Activated CD8-positive, alpha-beta memory T cell treated with anti-CD3 and anti-CD28 coated beads, Interleukin-2, amount 50 U/mL, for 4 hours (primary cell): ENCODE results near the gene AKT1S1.

ENCODE experiments used
- DNase-seq: peaks from one replicate; pipeline ENCODE4 v3.0.0-alpha.2; 2020

The AKT1S1 gene

DNA sequence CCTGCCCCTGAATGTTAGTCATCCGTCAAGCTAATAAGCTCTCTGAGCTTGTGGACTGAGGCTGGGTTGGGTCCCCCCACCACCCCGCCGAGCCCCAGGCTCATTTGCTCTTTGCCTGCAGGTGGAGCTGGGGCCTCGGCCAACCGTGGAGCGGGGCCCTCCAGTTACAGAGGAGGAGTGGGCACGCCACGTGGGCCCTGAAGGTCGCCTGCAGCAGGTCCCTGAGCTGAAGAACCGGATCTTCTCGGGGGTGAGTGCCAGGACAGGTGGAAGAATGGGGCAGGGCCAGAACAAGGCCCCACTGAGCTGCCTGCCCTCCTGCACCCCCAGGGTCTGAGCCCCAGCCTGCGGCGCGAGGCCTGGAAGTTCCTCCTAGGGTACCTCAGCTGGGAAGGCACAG, 5.5 kb upstream of the AKT1S1 start:
- DNase-seq: no peak

DNA sequence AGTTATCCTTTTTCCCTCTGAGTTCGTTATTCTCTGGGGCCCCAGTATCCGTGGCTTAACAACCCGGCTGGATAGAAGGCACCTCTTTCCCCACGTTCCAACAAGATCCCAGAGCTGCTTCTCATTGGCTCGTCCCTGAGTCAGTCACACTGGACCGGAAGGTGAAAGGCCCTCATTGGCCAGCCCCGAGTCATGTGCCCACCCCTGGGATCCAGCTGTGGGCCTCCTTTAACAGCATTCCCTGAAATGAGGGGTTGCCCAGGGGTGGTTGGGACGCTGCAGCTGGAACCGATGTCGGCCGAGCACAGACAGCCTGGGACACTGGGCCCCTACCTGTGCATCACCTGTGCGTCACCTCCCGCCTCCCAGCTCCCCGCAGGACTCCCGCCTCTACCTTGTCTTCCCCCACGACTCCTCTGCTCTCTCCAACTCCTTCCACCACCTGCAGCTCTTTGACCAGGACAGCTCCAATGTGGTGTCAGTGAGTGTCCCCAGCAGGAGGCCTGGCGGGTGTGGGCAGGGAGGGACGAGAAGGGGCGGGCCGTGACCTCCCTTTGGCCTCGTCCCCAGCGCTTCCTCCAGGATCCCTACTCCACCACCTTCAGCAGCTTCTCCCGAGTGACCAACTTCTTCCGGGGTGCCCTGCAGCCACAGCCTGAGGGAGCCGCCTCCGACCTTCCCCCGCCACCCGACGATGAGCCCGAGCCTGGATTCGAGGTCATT, 4.7 kb upstream of the AKT1S1 start:
- no peak for DNase-seq

DNA sequence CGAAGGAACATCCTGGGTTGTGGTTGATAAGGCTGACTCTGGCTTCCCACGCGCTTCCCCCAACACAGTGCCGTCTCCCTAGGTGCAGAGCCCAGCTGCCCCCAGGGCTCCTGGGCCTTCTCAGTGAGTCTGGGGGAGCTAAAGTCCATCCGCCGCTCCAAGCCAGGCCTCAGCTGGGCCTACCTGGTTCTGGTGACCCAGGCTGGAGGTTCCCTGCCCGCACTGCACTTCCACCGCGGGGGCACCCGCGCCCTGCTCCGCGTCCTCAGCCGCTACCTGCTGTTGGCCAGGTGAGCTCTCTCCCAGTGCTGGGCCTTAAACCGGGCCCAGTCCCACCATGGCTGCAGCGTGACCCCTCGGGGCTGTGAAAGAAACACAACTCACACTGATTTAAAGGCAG, 4.0 kb upstream of the AKT1S1 start:
- DNase-seq: no peak

DNA sequence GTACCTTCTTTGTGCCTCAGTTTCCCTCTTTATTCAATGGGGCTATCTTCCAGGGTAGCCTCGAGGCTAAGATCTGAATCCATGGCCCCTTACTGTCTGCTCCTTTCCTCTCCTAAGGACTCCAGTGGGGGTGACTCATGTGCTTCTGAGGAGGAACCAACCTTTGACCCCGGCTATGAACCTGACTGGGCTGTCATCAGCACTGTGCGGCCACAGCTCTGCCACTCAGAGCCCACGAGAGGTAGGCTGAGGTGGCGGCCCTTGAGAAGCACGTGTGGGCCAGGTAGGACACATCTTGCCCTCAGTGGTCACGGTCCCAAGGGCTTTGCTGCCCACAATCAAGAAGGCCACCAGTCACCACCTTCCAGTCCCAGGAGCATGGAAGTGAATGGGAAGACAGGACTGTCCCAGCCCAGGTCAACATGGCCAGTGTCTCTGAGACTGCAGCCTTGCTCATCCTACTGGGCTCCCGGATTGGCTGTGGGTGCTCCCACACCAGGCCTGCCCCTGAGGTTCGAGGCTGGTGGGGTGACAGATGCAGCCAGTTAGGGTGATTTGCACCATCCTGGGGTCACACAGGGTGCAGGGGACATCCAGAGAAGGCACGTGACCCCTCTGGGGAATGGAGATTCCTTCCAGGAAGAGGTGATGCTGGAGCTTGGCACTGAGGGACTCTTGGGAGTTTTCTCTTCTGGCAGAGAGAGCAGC, 3.2 kb upstream of the AKT1S1 start:
- DNase-seq: no peak

DNA sequence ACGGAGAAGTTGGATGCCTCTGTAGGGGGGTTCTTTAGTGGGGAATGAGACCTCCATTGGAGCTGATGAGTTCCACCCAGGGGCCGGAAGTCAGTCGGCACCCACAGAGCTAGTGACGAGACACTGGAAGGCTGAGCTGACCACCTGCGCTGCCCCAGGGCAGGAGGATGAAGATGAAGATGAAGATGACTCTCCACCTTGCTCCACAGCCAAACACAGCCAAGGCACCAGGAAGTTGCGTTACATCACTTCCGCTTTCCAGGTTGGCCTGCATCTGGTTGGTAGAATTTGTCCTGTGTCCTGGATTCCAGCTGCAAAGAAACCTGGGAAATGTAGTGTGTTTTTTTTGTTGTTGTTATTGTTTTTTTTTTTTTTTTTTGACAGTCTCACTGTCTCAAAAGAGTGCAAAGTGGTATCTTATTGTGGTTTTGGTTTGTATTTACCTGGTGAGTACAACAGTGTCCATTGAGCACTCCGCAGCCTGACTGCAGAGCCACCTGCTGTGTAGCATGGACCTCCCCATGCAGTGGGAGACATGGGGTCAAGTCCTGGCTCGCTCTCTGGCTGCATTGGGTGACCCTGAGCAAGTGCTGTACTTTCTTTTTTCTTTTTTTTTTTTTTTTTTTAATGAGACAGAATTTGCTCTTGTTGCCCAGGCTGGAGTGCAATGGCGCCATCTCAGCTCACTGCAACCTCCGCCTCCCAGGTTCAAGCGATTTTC, 2.2 kb upstream of the AKT1S1 start:
- no peak for DNase-seq

DNA sequence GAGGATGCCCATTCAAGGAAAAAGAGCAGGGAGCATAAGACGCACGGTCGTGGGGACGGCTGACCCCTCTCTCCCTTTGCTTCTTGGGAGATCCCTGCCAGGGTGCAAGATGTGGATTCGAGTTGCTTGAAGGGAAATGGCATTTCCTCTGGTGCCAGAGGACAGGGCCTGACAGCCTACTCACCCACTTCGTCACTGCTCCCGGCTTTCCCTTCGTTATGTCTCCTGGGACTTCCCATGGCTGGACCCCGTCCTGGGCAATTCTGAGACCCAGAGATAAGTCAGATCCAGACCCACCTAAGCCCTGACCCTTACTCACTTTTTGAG, 1.6 kb upstream of the AKT1S1 start:
- DNase-seq: no peak

DNA sequence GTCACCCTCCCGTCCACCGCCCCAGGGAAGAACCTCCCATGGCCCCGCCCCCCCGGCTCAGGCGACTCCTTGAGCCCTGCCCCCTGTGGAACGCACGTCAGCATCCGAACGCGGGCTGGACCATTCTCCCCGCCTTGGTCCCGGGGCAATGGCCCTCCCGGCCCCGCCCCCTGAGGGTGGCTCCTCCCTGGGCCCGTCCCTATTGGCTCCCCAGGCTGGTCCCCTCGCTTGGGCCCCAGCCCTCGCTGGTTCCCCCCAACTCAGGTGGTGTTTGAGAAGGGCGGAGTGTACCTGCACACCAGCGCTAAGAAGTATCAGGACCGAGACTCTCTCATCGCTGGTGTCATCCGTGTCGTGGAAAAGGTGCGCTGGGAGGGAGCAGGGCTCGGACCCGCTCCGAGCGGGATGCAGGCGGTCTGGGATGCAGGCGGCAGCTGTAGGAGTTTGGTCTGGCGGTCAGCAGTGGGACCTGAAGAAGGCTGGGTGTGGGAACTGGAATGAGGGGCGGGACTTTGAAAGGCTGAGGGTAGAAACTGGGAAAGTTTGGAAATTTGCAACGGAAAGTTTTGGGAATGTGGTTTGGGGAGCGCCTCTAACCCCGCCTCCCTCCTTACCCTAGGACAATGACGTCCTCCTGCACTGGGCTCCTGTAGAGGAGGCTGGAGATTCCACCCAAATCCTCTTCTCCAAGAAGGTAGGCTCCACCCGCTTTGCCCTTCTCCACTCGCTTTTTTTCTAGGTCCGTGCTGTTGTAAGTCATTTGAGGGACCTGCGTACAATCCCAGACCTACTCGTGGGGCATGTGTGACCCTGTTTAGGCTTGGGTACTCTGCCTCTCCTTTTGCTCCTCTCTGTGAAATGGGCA, 956 bp upstream of the AKT1S1 start:
- peak; percentile 97 for DNase-seq

DNA sequence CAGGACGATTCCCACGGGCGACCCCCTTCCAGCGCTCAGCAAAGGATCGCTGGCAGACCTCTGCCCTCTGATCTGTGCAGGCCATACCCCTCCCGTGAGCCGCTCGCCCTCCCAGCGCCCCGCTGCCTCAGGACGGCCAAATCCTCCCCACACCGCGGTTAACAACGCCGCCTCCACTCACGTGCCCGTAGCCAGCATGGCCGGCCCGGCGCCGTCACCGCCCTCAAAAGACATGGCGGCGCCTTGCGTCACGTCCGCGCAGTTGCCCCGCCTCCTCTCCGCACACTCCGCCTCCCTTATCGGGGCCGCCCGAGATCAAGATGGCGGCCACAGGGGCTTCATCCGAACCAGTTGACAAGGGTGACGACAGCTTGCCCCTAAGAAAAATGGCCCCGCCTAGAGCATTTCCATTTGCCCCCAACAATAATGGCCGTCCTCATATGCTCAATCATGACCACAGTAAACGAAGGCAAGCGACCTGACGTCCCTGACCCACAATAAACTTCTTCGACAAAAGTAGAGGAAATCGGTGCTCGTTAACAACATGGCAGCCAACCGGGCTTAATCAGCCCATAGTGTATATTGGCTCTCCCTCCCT, 634 bp downstream of the AKT1S1 start:
- peak; percentile 97 for DNase-seq

DNA sequence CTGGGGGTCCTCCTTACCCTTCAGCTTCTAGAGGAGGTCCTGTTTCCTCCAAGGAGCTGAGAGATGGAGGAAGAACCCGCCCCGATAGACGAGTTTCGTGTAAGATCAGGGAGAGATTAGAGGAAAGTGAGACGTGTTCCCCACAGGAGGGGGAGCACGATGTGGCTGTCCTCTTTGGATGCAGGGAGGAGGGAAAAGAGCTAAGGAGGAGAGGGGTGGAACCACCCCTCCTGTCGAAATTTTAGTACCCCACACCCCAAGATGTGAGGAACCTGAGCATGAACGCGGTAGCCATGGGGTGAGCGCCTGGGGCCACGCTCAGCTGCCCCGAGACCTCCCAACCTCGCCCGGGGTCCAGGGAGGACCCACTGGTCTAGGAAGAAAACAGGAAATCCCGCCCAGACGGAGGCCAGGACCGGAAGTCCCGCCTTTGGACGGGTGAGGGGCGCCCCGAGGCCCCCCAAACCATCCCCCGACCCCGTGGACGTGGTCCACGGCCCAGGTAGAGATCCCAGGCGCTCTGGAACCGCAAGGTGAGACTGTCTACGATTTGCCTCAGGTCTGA, 1.2 kb downstream of the AKT1S1 start:
- peak; percentile 64 for DNase-seq

DNA sequence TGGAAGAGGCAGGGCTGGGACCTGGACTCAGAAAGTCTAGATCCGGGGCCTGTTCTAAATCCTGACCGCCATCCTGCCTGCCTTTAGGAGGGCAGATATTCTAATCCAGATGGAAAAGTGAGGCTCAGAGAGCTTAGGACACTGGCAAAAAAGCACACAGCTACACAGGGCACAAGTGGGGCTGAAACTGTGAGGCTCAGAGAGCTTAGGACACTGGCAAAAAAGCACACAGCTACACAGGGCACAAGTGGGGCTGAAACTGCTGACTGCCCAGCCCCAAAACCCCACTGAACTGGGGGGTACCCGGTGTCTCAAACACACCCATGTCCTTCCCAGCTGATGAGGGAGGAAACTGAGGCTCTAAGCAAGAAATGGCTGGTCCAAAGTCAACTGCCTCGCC, 2.0 kb downstream of the AKT1S1 start:
- no peak for DNase-seq

DNA sequence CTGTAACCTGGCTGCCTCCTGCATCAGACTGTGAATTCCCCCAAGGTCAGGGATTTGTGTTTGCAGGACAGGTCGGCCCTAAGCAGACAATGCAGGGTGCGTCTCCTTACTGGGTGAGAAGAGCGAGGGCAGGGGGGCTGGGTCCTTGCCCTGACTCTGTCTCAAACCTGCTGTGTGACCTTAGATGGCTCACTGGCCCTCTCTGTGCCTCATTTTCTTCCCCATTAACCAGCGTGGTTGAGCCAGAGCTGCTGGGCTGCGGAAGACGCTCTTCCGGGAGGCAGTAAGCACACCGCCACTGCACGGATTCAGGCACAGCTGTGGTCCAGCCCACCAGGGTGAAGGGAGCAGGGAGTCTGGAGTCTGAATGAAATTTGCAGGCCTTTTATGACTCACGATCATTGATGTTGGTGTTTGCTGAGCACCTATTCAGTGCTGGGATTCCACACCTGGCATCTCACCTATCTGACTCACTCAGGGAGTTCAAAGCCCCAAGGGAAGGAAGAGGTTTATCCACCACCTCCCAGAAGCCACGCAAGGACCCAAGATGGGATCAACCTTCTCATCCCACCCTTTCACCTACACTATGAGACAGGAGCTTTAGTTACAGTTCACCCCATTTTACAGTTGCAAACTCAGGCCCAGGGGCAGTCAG, 2.5 kb downstream of the AKT1S1 start:
- DNase-seq: no peak

DNA sequence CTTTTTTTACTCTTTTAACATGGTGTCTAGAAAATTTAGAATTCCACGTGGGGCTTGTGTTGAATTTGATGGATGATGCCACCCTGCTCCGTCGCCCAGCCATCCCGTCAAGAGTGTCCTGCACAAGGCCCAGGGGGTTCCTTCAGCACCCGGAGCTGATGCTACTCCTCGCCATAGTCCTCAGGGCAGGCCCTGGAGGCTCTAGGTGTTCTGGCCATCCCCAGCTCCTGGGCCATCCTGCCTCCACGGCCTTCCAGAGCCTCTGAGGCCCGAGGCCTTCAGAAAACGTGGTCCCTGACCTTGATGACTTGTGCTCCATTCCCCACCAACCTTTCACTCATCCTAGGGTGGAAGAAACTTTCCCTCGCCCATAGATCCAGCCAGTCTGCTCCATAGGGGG, 3.3 kb downstream of the AKT1S1 start:
- DNase-seq: no peak

DNA sequence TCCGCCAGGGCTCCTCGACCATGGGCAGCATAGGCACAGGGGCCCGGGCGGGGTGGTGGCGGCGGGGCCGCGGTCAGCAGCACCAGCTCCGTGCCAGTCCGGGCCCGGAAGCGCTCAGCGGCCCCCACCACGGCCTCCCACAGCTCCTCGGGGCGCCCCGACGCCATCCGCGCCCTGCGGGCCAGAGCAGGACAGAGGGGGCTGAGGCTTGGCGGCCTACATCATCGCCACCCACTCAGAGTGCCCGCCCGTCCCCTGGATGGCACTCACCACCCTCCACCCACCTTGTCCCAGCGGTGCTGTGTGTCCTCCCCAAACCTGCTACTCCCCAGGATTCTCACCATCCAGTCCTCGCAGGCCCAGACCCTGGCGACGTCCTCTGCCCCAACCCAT, 4.0 kb downstream of the AKT1S1 start:
- DNase-seq: no peak

DNA sequence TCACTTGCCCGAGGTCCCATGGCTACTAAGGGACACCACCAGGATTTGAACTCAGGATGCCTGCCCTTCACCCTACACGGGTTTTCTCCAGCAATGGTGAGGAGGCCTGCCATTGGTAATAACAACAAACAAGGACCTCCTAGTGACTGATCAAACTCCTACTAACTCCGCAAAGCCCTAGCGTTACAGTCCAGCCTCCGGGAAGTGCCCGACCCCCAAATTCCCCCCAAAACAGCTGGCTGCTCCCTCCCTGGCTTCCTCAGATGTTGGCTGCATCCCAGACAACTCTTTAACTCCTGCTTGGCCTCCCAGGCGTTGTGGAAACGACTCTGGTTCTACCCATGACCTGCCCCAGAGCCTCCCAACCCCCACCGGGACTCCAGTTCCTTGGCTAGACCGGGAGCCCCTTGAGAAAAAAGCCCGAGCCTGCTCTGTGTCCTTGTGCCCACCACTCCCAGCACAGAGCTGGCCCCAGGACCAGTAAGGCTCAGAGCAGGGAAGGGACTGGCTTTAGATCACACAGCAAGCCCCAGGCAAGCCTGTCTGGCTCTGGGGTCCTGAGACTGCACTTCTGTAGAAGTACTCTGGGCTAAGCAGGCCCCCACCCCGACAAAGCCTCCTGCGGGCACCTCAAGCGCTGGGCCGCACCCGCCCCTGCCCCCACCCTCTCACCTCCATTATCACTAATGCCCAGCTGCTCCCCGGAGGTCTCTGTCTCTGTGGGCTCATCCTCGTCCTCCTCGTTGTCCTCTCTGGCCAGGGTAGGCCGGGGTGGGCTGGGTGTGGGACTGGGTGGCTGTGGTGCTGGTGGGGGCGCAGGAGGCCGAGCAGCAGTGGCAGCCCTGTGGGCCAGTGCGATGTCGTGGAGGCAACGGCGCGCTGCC, 4.7 kb downstream of the AKT1S1 start:
- no peak for DNase-seq

DNA sequence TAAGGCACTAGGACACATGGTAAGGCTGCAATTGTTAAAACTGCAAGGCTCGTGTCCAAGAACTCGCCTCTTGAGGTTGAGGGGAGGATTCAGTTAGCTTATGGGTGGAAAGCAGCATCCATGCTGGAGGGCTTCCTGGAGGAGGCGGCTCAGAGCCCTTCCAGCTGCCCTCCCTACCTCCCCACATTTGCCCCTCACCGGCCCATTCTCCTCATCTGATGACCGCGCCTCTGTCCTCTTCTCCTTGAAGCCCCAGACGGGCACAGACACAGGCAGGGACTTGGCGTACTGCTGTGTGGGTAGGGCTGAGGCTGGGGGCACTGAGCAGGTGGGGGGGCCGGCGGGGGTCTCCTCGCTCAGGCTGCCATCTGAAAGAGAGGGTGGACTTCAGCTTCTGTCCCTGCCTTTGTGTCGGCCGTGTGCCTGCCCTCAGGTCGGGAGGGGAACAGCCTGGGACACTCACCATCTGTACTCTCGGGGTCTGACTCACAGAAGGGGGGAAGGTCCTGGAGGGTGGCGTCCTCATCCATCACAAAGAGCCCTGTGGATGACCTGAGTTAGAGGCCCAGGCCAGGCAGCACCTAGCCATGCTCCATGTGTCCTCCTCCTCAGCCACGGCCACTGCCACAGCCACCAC, 5.7 kb downstream of the AKT1S1 start:
- DNase-seq: no peak

DNA sequence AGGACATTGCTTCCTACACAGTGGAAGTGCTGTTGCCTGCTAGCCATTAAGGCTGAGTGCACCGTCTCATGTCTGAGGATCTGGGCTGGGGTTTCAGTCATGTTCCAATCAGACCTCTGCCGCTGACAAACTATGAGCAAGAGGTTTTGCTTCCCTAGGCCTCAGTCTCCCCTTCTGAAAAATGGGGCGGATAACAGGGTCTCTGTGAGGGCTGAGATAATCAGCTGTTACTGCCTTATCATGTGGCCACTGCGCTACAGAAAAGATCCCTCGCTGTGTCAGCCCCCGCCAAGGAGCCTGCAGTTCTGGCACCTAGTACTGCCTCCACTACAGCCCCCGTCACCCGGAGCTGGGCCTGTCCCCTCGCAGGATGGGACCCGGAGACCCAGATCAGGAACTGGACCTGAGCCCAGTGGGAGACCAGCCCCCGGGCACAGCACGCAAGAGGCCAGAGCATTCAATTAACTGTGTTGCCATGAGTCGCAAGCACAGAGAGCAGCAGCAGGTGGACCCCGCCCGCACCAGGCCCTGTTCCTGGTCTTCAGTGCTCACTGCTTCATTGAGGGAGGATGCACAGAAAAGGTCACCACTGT, 6.8 kb downstream of the AKT1S1 start:
- DNase-seq: no peak

DNA sequence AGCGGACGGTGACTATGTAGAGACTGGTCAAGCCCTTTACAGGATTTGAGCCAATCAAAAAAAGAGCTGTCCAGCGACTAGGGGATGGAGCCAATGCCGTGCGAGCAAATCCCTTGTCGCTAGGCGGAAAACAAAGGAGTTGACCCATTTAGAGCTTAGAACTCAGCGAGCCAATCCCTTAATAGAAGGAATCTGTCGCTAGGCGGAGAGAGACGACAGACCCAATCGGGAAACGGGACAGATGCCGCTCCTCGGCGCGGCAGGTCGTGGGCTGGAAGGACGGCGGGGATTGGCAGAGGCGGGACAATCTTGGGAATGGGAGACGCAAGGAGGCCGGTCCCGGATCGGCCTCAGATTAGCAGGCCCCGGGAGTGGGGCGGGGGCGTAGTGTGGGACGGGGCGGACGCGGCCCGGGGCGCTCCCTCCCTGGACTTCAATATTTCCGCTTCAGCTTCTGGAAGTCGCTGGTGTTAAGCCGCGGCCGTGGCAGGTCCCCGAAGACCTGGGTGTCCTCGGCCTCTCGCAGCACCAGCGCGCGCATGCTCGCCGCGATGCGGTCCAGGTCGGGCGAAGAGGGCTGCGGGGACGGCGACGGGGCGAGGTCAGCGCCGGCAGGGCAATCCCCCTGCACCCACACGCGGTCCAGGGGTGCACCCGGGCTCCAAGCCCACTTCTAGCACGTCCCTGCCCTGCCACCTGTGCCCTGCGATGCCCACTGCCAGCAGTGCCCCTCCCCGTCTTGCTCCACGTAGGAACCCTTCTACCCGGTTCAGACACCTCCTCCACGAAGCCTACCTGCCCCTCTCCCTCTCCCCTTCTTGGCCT, 7.5 kb downstream of the AKT1S1 start:
- peak; percentile 83 for DNase-seq

DNA sequence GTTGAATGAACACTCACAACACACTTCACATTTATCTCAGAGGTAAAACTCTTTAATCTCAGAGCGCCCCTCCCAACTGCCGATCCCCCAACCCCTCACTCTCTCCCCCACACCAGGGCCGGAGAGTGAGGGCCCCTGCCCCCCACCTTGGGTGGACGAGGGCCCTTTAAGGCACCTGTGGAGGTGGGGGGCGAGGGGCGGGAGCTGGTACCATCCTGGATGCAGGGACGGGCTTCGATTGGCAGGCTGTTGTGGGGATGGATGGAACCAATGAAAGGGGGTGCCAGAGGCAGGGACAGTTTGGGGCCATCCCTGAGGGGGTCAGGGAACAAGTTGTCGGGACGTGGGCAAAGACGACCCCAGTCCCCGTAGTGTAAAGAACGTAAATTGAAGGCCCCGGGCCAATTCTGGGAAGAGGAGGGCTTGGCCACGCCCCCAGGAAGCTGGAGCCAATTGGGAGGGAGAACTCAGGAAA, 8.1 kb downstream of the AKT1S1 start:
- no peak for DNase-seq
